Lung microvascular endothelial cell (primary cell): ENCODE measurements around the gene KNCN. TPM values are rescaled to one million over a fixed set of nuclear protein-coding genes. Genes with fewer than 3 reads are reported as not detected.

Source experiments
- DNase-seq, 2 donors: peaks; one replicate each; pipeline versions ENCODE4 v3.0.0 to v3.0.0-alpha.2; 2010; ENCODE audit warnings: low read depth in 2 of 2
- total RNA-seq: library from RNA; depleted of rRNA; stranded (reverse); fragments of >200 nt; gene quantifications from 2 replicates; pipeline ENCODE4 v1.2.1, GENCODE V29; 2014

KNCN gene
- total RNA-seq: not detected in 2 replicates

DNA sequence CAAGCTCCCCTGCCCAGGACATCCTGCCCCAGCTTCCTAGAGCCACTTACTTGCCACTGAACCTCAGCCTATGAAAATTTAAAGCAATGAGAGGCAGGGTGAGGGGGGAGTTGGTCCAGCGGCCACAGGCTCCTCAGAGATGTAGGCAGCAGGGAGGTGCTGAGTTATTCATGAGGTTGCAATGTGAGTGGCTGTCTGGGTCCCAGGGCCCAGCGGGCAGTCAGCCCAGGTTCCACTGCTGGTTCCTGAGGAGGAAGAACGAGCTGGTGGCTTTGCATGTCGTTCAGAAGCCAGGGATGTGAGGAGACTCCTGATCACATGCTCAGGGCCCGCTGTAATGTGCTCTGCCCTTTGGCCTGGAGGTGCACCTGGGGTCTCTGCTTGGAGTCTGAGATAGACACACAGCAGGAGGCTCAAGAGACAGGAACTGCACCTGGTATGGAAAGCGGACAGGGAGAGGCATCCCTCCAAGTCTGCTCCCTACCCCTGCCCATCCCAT is at the start of gene KNCN:
Gene KNCN (minus strand): TSS at position 51 of the 499 bp plus-strand sequence. CDS start 432 bp downstream, outside the sequence.
- no peak for DNase-seq

DNA sequence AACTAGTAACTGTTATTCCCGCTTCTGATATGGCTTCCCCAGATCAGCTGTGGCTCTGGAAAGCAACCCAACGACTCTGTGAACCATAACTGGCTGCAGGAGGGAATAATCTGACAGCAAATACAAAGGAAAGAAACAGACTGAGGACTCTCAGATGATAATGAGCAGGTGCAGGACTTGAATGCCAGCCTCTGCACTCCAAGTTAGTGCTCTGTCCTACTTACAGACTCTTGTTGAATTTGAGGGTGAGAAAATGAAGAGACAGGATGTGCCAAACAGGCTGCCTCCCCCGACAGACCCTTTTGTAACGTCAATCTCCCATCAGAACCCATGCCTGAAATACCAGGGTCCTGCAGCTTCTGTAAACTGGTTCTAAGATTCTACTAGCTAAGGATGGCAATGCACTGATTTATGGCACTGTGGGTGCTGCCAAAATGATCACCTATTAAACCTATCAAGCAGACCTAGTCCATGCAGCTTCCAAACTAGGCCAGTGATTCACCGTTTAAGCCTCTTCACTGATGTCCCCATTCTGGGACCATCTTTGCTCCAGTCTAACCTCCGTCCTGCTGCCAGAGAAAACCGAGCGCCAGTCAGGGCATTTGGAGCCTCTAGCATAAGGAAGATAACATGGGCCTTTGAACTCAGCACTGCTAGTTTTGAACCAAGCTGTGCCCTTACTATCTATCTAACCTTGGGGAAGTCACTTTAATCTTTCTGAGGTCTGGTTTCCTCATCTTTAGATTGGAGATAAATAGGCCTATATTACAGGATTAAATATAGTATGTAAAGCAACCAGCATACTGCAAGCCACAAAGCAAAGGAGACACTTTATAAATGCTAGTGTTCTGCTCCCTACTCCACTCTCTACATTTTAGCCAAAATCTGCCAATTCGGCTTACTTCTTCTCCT is 47.9 kb upstream of the KNCN start:
- DNase-seq: no peak

DNA sequence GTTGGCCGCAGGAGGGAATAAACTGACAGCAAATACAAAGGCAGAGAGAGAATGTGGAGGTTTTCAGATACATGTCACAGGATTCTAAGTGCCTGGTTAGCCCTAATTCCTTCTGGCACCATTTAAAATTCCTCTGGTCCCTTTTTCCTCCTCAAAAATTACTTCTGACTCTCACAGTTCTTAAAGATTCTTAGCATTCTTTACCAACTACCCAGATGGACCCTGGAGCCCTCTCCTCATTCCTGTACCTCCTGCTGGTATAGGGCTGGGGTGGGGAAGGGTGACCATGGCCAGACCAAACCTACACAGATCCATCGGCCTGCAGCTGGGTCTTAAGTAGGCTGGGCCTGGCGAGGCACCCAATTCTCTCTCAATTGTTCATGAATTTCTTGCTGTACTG is 45.4 kb upstream of the KNCN start:
- no peak for DNase-seq

DNA sequence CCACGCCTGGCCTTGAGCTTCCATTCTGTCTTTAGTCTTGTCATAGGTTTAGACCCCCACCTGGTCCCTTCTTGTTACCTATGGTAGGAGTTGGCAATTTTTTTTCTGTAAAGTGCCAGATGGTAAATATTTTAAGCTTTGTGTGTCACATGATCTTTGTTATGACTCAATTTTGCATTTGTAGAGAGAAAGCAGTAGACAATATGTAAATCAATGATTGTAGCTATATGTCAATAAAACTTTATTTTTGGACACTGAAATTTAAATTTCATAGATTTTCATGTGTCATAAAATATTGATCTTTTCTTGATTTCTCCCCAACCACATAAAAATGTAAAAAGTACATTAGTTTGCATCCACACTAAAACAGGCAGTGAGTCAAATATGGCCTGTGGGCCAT is 44.6 kb upstream of the KNCN start:
- DNase-seq: no peak

DNA sequence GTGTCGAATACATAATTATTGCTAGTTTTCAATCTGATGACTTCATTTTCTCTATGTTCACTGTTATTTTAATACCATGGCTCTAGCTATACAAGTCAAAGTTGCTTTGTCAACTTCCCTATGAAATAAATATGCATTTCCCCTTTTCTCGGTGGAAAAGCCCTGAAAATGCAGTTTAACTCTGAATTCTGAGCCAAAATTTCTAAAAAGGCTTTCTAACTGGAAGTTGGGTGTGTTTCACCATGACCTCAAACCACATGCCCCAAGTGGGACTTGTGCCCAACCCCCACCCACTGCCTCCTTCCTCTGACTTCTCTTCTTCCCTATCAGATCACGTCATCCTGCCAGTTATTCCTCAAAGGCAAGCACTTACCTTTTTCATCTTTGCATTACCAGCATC is 43.7 kb upstream of the KNCN start:
- no peak for DNase-seq

DNA sequence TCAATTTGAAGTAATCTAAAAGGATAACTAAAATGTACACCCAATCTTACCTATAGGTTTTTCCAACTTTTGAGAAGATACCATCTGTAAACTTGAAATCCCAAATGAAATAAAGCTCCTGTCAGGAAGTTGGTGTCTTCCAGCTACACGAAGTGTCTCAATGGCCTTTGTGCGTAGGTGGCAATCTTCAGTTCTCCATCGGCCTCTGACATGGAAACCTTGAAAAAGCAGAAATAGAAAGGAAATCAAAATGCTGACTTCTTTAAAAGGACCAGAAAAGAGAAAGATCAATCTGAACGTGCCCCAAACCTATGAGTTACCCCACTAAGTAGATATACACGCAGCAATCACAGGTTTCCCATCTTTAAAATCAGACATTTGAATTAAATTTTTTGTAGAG is 42.6 kb upstream of the KNCN start:
- DNase-seq: no peak

DNA sequence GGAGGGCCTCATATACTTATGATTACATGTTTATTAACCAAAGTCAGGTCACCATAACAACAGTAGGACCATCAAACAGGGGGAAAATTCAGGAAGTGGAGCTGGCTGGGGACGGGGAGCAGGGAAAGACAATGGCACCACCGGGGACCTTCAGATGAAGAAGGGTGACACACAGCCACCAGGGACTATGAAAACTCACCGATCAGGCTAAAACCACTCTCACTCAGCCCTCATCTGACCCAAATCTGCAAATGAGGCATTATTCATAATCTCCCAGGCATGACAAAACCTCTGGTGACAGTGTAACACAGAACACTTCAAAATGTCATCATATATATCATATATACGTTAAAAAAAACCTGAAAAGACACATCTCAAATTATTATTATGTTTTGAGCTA is 41.4 kb upstream of the KNCN start:
- DNase-seq: no peak

DNA sequence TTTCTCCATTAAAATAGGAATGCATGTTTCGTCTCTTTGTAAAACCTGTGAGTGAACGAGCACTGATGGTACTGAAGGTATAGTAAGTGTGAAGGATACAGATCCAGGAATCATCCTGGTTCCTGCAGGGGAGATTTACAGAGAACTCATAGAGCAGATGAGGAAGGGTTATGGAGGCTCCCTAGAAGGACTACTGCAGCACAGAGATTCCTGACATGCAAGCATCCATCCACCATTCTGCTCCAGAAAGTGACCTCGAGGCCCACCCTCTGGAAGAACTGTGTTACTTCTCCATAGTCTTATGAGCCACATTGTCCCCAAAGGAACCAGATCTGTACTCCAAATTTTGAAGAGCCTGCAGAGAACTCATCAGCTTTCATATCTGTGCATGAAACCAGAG is 38.1 kb upstream of the KNCN start:
- no peak for DNase-seq

DNA sequence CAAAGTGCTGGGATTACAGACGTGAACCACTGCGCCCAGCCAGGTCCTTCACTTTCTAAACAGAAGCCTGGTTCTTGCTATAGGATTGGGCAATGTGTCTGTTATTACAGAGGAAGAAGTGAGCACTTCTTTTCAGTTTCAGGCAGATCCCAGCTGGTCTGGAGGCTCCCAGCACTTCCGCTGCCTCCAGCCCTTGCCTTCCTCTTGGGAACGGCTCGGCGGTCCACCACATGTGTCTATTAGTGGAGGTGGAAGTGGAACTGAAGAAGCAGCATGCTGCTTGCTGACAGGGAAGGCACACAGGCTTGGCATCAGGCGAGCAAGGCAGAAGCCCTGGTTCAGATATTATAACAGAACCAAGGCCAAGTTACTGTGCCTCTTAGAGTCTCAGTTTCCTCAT is 35.6 kb upstream of the KNCN start:
- DNase-seq: no peak

DNA sequence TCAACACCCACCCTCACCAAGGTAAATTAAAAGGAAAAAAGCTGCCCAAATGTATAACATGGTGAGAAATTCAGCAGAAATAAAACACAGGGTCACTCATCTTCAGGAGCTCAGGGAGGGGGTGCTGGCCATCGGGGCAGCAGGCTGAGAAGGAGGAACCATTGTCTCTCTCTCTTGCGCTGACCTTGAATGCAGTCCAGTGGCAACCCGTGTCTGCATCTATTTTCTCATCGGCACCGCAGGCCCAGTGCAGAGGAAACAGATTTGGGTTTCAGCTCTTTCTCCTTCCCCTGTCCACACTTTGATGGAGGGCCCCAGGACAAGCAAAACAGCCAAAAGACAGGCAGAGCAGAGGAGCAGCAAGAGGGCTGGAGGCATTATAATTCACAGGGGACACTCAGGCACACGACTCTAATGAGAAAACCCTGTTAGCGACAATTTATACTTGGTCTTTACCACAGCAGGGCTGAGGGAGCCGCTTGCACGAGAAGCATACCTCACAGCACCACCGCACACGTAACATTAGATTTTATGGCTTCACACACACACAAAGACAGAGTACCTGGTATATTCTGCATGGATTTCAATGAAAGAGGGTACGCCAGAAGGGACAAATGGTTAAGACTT is 34.0 kb upstream of the KNCN start:
- no peak for DNase-seq

DNA sequence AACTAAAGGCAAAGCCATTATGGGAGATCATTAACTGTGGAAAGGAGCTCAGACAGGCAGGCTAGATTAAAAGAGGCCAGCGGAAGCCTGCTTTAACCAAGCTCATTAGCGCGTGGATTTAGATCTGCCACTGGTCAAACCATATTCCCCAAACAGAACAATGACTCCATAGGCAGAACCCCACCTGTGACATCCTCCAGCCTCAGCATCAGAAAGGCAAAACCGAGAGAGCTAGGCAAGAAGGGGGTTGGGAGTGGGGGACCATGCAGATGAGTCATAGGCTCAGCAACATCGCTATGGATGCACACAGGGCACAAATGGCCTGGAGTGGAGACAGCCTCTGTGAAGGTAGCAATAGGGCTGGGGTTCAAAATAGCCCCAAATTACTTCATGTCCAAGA is 32.0 kb upstream of the KNCN start:
- DNase-seq: no peak

DNA sequence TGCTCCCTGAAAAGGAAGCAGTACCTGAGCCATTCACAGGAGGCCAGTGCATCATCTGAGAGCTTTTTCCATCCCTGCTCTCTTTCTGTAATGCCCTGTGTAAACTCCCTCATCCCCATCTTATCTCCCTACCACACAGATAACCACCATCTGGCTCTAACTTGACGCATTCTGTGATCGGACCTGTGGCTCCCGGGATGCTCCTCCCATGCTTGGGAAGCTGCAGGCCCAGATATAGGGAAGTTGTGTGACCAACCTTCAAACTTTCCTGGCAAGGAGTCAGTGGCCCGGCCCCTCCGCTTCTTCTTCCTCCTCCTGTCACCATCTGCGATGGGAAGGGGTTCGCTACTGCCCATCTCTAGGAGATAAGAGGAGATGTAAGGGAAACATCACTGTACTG is 31.5 kb upstream of the KNCN start:
- DNase-seq: no peak

DNA sequence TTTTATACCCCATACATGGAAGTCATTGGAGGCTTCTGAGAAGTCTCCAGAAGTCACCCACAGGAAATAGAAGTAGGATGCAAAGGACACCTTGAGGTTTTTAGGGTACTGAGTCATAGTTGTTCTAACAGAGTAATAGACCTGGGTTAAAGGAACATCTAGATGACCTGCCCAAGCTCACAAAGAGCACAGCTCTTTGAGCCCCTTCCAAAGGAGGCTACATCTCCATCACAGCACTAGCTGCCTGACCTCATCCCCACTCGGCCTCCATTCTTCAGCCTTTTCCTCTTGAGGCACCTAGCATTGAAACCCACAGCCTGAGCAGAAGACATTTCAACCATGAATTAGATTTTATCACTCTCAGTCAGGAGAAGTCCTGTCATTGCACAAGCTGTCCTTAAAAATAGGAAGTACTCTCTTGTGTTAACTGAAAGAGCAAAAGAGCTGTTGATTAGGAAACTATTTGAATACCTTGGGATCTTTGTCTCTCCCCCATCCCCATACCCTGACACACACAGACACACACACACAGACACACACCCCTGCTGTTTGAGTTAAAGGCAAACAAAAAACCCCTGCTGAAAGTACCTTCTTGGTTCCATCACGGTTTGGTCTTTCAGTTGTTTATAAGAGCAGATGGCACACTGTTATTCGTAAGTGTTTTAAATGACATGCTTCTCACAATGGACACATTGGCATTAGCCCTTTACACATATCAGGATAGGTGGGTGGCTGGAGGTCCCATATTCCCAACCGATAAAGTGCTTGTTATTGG is 30.4 kb upstream of the KNCN start:
- no peak for DNase-seq

DNA sequence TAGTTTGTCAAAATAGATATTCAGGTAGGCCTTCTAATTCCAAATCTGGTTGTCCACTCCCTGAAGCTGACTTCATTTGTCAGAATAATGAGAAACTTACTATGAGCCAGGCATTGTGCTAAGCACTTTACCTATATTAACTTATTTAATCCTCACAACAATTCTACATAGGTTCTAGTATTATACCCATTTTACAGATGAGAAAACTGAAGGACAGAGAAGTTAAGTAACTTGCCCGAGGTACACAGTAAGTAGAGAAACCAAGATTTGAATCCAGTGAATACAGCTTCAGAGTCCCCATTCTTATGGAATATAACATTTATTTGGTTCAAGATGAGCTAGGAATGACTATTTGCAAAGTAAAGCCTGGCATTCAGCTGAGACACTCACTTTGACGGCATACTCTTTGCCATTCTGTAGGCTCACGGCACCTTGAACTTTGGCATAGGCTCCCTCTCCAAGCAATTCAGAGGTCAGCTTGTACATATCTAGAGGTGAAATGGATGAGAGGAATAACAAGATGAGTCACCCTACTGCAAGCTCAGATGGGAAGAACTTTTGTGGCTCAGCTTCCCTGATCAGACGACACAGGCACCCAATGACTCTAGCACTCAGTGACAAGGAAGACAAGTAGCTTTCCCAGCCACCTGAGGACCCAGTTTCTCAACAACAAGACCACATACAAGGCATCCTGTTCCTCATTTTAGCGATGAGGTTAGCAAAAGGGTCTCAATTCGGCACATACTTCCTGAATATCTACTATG is 28.9 kb upstream of the KNCN start:
- peak in 1 of 2 donors; percentile 13 for DNase-seq

DNA sequence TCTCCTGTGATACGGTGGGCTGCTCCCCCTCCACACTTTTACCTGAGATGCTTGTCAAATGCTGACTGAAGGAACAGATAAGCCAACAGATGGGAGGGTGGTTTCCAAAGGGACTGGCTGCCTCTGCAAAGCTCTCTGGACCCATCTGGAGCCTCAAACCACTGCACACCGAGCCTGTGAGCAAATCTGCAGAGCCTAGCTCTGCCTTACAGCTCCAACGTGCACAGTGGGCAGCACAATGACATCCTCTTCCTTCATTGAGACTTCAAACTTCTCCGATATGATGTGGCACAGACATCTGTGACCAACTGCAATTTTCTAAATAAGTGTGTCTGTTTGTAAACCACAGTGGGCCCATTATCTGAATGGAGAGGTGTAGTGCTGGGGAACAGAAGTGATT is 26.2 kb upstream of the KNCN start:
- no peak for DNase-seq

DNA sequence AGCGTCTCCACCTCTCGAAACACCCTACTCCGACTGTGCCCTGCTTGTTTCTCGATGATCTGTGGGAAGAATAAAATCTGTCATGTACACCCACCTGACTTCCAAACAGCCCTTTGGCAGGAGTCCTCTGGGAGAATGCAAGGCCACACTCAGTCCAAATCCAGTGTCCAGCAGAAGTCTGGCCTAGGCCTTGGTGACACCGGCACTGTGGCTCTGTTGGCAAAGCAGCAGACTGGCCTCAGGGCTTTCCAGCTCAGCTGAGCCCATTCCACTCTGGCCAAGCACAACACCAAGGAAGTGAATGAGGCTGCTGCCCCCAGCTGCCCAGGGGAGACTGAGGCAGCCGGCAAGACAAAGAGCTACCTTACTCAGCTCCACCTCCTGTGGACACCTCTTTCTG is 25.1 kb upstream of the KNCN start:
- DNase-seq: no peak

DNA sequence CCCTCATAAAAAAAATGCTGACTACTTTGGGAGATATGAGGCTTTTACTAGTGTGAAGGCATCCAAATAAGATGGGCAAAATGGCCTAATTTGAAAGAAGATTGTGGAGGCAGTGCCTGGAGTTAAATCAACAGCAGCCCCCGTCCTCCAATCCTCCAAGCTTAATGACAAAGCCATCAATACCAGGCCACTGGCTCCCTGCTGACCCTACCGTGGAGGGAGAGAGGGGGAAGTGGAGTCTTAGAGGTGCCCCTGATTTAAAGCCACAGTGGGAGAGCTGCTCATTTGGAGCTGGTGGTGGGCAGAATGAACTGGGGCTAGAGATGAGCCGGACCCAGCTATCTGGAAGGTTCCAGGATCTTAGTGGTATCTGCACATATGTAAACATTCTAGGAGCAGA is 24.3 kb upstream of the KNCN start:
- DNase-seq: no peak

DNA sequence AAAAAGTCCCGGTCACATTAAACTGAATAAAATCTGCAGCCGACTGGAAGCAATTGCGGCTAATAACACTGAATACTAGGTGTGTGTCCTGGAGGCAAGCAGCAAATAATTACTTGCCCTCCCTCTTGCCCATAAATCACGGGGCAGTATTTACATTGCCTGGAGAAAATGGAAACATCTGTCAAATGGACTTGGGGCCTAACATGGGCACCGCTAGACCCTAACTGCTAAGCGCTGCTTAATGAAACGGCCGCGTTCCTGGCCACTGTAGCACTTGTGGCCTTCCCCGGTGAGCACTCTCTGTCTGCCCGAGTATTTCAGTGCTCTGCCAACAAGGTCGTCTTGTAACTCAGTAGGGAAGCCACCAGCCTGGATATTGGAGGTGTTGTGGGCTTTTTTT is 23.9 kb upstream of the KNCN start:
- no peak for DNase-seq

DNA sequence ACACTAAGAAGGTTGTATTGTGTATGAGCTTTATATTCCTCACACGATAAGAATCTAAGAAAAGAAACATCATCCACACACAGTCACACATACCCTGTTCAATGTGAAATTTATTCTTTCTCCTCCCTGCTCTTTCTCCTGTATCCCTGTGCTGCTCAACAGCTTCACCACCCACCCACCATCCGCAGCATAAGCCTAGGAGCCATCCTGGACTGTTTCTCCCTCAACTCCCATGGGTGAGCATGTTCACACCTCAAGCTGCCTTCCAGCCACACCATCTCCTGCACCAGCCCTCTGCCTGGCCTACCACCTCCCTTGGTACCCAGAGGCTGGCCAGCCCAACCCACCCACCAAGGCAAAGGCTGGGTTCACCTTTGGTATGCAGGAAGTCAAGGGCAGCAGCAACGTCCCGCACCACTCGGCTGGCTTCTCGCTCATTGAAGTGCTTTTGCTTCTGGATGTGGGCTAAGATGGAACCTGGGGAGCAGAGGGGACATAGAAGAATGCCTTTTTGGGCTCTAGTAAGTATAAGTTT is 20.3 kb upstream of the KNCN start:
- no peak for DNase-seq

DNA sequence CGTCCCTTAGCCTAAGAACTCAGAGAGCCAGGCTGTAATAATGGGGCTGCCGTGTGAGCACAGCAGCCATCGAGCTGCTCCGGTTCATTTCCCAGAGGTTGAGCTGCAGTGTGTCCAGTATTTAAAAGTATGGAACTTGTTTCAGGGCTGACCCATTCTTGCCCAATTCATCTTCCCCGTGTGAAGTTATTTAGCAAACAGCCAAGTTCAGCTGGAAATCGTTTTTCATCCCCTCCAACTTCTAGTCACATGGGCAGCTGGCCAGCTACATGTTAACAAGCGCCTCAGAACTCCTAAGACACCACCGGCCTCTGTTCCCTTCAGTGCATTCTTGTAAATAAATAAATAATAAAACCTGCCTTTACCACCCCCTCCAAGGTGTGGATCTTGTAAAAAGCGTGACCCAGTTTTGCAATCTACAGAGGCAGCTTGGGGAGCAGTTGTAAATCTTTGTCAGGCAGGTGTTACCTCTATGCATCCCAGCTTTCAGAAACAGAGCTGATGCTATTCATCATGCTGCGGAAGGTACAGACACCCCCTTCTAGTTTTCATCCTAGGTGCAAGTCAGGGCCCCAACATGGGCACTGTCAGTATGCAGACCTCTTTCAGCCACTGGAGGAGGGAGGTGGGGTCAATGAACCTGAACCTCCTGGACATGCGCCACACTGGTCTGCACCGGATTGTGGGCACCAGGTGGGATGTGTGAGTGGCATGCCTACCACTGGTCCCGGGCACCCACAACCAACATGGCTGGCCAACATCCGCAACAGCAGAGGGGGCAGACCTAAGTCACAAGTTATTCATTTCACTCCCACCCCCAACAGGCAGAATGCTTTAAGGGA is 18.7 kb upstream of the KNCN start:
- DNase-seq: no peak
